Activated naive CD8-positive, alpha-beta T cell treated with anti-CD3 and anti-CD28 coated beads, Interleukin-2, amount 10 ng/mL, durations not matched to agents 7 days and 5 days (primary cell): ENCODE measurements around the gene CACNA1B. TPM values are rescaled to one million over a fixed set of nuclear protein-coding genes. Genes with fewer than 3 reads are reported as not detected.

ENCODE experiments used
- microRNA-seq: library from miRNA; unstranded; fragments of <30 nt; microRNA quantifications from one replicate; pipeline ENCODE4 v1.2.0, GENCODE V29; 2022
- total RNA-seq, 2 experiments: library from RNA; stranded (reverse); gene quantifications; one replicate each; pipeline ENCODE4 v1.2.3, GENCODE V29; 2021

CACNA1B gene
- total RNA-seq, 2 experiments from 2014 or later, result not detected

Small RNAs within 50 kb of the gene (microRNA-seq; reads per million reads assigned to microRNA genes)
- gene MIR602, result 2.1 reads per million
